Sigmoid colon (tissue), 7 donors: ENCODE measurements around the gene ARHGAP45. TPM values are rescaled to one million over a fixed set of nuclear protein-coding genes. Genes with fewer than 3 reads are reported as not detected.

Source experiments
- DNase-seq: peaks from one replicate; pipeline ENCODE4 v3.0.0-alpha.2; 2019
- H3K27ac ChIP-seq, 4 donors: fragments of 200-600 bp; sonication (generic); one replicate each; pipeline ENCODE4 v1.5.1; 2016 to 2019; ENCODE audit warnings: mild to moderate bottlenecking in 1 of 4
- H3K27me3 ChIP-seq, 3 donors: fragments of 200-600 bp; sonication (generic); one replicate each; pipeline ENCODE4 v1.5.1; 2019; ENCODE audit warnings: mild to moderate bottlenecking in 1 of 3
- H3K36me3 ChIP-seq, 4 donors: fragments of 200-600 bp; sonication (generic); one replicate each; pipeline ENCODE4 v1.5.1; 2016 to 2019
- H3K4me1 ChIP-seq, 4 donors: fragments of 200-600 bp; sonication (generic); one replicate each; pipeline ENCODE4 v1.5.1; 2017 to 2019
- H3K4me3 ChIP-seq, 4 donors: fragments of 200-600 bp; sonication (generic); one replicate each; pipeline ENCODE4 v1.5.1; 2017 to 2019; ENCODE audit warnings: mild to moderate bottlenecking in 2 of 4, moderate library complexity in 1 of 4
- H3K9me3 ChIP-seq, 4 donors: fragments of 200-600 bp in 3 of 4; sonication (generic) in 3 of 4; one replicate each; pipeline versions ENCODE4 v1.5.1 to v1.6.1; 2013 to 2019
- EP300 ChIP-seq, 4 donors: sonication (generic); formaldehyde crosslinking; IDR thresholded peaks; one replicate each; pipeline ENCODE4 v1.6.1; 2017; ENCODE audit warnings: antibody characterized with exemption in 4 of 4
- POLR2A ChIP-seq, 2 donors: fragments of 450-650 bp; IDR thresholded peaks; one replicate each; pipeline ENCODE4 v1.6.1; 2016; ENCODE audit warnings: antibody characterized with exemption in 2 of 2, mild to moderate bottlenecking in 2 of 2, moderate library complexity in 2 of 2
- POLR2AphosphoS5 ChIP-seq, 4 donors: sonication (generic); formaldehyde crosslinking; IDR thresholded peaks; one replicate each; pipeline ENCODE4 v1.6.1; 2017; ENCODE audit warnings: antibody characterized with exemption in 4 of 4
- WGBS, 2 donors: extraction: QIAGEN DNeasy Blood & Tissue Kit; methylation state at CpG; one replicate each; pipeline ENCODE4 v1.1.7; 2013; 5-methylcytosine and 5-hydroxymethylcytosine counted together
- intact Hi-C: fragments of 100-400 bp; cut with DNase I; formaldehyde crosslinking; loops from one replicate; pipeline ENCODE4 v1.15.1; 2023
- polyA plus RNA-seq, 3 donors: library from polyadenylated mRNA; stranded (reverse); fragments of 200-250 nt; gene quantifications; one replicate each; pipeline ENCODE4 v1.2.3, GENCODE V29; 2013
- total RNA-seq, 4 donors: library from RNA; depleted of rRNA; stranded (reverse); fragments of >200 nt; gene quantifications; one replicate each; pipeline ENCODE4 v1.1.0, GENCODE V29; 2016
- TF ChIP-seq, protein P1 (sequence below), 4 experiments: fragments of 450-650 bp in 3 of 4; fragments of 200-600 bp in 1 of 4; IDR thresholded peaks; one replicate each; pipeline ENCODE4 v1.5.1; 2016 to 2019; ENCODE audit warnings: antibody characterized with exemption in 4 of 4, mild to moderate bottlenecking in 3 of 4, moderate library complexity in 2 of 4
- donor health status: healthy with polysubstance abuse.
- donor health status: Bipolar disorder and iron deficiency.
- donor health status: healthy.

ARHGAP45 gene
- total and polyA plus RNA-seq, 7 donors: 12.8 to 103 (median 21.6) TPM

DNA sequence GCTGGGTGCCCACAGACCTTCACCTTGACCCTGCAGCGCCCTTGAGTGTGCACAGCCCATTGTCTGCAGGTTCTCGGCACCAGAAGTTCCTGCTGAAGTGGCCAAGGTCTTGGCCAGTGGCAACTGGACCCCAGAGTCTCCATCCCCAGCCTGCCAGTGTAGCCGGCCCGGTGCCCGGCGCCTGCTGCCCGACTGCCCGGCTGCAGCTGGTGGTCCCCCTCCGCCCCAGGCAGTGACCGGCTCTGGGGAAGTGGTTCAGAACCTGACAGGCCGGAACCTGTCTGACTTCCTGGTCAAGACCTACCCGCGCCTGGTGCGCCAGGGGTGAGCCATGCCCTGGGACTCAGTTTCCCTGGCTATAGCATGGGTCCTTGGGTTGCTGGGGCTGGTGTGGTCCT lies 11.9 kb upstream of the ARHGAP45 start:
- Histone ChIP-seq H3K27ac (no peak overlapping the region), H3K36me3 (no peaks in the 10 kb centered on the region), H3K4me1 (no peaks in the 10 kb centered on the region), H3K4me3 (no peak overlapping the region), H3K9me3 (peaks cover 3 to 39% (median 19%) of the 10 kb centered on the region in 4 donors), H3K27me3 (no peaks in the 10 kb centered on the region)
- 94 to 96% methylated on average over 14 of the region's 14 CpGs for WGBS, 2 donors
- TF ChIP-seq EP300 (IDR thresholded peaks at IDR 0.05) (no peak), POLR2AphosphoS5 (IDR thresholded peaks at IDR 0.05) (no peak), POLR2A (IDR thresholded peaks at IDR 0.05) (no peak)
- TF ChIP-seq, protein P1, sequence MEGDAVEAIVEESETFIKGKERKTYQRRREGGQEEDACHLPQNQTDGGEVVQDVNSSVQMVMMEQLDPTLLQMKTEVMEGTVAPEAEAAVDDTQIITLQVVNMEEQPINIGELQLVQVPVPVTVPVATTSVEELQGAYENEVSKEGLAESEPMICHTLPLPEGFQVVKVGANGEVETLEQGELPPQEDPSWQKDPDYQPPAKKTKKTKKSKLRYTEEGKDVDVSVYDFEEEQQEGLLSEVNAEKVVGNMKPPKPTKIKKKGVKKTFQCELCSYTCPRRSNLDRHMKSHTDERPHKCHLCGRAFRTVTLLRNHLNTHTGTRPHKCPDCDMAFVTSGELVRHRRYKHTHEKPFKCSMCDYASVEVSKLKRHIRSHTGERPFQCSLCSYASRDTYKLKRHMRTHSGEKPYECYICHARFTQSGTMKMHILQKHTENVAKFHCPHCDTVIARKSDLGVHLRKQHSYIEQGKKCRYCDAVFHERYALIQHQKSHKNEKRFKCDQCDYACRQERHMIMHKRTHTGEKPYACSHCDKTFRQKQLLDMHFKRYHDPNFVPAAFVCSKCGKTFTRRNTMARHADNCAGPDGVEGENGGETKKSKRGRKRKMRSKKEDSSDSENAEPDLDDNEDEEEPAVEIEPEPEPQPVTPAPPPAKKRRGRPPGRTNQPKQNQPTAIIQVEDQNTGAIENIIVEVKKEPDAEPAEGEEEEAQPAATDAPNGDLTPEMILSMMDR (IDR thresholded peaks at IDR 0.05): no peak
- intact Hi-C loops: no loop called here
- no peak for DNase-seq

DNA sequence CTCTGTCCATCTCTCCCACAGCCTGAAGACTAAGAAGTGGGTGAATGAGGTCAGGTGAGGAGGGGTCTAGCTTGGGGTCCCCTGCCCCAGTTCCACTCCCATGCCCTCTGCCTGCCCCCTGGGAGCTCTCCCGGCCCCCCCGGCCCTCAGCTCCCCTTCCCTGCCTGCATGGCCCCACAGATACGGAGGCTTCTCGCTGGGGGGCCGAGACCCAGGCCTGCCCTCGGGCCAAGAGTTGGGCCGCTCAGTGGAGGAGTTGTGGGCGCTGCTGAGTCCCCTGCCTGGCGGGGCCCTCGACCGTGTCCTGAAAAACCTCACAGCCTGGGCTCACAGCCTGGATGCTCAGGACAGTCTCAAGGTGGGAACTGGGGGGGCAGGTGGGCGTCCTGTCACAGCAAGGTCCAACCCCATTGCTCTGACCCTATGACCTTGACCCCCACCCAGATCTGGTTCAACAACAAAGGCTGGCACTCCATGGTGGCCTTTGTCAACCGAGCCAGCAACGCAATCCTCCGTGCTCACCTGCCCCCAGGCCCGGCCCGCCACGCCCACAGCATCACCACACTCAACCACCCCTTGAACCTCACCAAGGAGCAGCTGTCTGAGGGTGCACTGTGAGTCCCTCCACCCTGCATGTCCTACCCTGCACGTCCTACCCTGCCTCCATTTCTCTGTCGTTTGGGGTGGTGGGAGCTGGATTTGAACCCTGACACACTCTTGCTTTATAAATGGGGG lies 10.9 kb upstream of the ARHGAP45 start:
- WGBS, 2 donors: 95 to 96% methylated on average over 20 of the region's 20 CpGs
- Histone ChIP-seq H3K27me3 (no peaks in the 10 kb centered on the region), H3K27ac (no peak overlapping the region), H3K4me3 (no peak overlapping the region), H3K9me3 (peaks cover 3 to 39% (median 19%) of the 10 kb centered on the region in 4 donors), H3K4me1 (no peaks in the 10 kb centered on the region), H3K36me3 (no peaks in the 10 kb centered on the region)
- intact Hi-C loops: no loop called here
- DNase-seq: no peak
- TF ChIP-seq POLR2AphosphoS5 (IDR thresholded peaks at IDR 0.05) (no peak), EP300 (IDR thresholded peaks at IDR 0.05) (no peak), POLR2A (IDR thresholded peaks at IDR 0.05) (no peak)
- TF ChIP-seq, protein P1 (IDR thresholded peaks at IDR 0.05): no peak

DNA sequence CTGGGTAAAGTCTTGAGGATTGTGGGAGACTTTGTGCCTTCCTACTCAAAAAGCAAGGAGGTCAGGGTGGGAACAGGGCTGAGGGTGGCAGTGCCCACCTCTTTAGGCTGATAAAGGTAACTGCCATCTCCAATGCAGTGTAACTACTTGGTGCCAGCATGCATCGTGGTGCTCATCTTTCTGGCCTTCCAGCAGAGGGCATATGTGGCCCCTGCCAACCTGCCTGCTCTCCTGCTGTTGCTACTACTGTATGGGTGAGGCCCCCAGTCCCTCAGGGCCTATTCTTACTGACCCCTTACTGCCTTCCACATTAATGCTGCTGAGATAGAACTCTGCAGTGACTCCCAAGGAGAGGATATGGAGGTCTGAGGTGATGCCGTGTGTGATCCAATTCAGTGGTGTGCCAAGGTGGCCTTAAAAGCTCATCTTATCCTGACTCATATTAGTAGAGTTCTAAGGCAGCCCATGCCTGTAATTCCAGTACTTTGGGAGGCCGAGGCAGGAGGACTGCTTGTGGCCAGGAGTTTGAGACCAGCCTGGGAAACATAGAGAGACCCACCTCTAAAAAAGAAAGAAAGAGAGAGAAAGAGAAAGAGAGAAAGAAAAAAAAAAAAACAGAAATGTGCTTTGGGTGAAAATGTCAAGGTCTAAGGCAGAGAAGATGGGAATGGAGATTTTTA lies 9.7 kb upstream of the ARHGAP45 start:
- no peak overlapping the region for H3K27ac ChIP-seq

DNA sequence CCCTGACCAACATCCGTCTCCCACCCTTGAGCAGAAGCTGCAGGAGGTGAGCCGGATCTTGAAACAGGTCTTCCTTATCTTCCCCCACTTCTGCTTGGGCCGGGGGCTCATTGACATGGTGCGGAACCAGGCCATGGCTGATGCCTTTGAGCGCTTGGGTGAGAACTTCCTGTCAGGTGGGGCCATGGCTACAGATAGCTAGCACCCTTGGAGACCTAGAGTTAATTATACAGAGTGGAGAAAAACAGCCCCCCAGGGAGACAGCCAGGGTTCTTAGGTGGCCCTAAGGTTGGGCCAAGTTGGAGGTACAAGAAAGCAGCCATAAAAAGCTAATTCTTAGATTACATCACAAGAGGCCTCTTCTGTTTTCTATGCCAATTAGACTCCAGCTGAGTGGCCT lies 8.9 kb upstream of the ARHGAP45 start:
- no peaks in the 10 kb centered on the region for H3K27me3 ChIP-seq
- WGBS, 2 donors: 88 to 94% methylated on average over 5 of the region's 5 CpGs
- no peaks in the 10 kb centered on the region for H3K4me1 ChIP-seq
- no peak overlapping the region for H3K4me3 ChIP-seq
- no peak overlapping the region for H3K27ac ChIP-seq
- peaks cover 3 to 39% (median 19%) of the 10 kb centered on the region in 4 donors for H3K9me3 ChIP-seq
- intact Hi-C loops: no loop called here
- H3K36me3 ChIP-seq: no peaks in the 10 kb centered on the region
- no peak for DNase-seq
- TF ChIP-seq, protein P1 (IDR thresholded peaks at IDR 0.05): no peak
- TF ChIP-seq EP300 (IDR thresholded peaks at IDR 0.05) (no peak), POLR2AphosphoS5 (IDR thresholded peaks at IDR 0.05) (no peak), POLR2A (IDR thresholded peaks at IDR 0.05) (no peak)

More for the DNA sequence above, 9.7 kb upstream of the ARHGAP45 start:
- Histone ChIP-seq H3K36me3 (no peaks in the 10 kb centered on the region), H3K9me3 (peaks cover 3 to 39% (median 19%) of the 10 kb centered on the region in 4 donors), H3K4me1 (no peaks in the 10 kb centered on the region), H3K27me3 (no peaks in the 10 kb centered on the region), H3K4me3 (no peak overlapping the region)
- intact Hi-C loops: no loop called here
- no peak for DNase-seq
- TF ChIP-seq, protein P1 (IDR thresholded peaks at IDR 0.05): no peak
- TF ChIP-seq POLR2AphosphoS5 (IDR thresholded peaks at IDR 0.05) (no peak), EP300 (IDR thresholded peaks at IDR 0.05) (no peak), POLR2A (IDR thresholded peaks at IDR 0.05) (no peak)
- WGBS, 2 donors: 48 to 50% methylated on average over 3 of the region's 3 CpGs
